Myometrial cell (primary cell): Measurements from ENCODE around the gene SIRT6. TPM values are rescaled to one million over a fixed set of nuclear protein-coding genes. Genes with fewer than 3 reads are reported as not detected.

Experiments
- total RNA-seq: library from RNA; depleted of rRNA; stranded (reverse); fragments of >200 nt; gene quantifications from 2 replicates; pipeline ENCODE4 v1.2.3, GENCODE V29; 2015

The SIRT6 gene
- 25.3 and 38.1 TPM in 2 replicates for total RNA-seq

DNA sequence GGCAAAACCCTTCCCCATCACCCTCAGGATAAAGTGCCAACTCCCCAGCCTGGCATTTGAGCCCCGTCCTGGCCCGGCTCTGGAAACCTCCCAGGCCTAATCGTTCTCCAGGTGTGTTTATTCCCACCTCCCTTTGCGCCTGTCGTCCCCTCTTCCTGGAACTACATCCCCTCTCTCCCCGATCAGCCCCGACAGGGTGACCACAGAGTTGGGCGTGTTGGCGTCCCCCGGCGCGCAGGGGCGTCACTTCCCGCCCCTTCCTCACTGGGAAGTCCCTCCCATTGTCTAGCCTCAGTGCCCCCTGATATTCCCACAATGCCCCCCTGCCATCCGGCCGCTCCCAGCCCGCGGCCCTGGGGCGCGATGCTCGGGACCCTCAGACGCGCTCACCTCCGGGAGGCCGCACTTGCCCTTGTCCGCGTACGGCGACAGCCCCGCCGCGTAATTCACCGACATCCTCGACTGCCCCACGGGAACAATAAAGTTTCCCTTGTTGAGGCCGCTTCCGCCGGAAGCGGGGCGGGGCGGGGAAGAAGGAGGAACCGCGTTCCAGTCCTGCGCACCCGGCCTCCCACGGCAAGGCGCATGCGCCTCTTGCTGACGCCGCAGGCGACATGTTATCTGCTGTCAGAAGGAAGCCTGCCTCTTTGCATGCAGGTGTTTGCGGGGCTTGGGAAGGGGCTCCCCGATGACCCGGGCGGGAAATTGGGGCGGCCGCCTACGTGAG, at the start of gene SIRT6, which contains the start of gene ANKRD24:
SIRT6 (minus strand) TSS at position 480 of the 727 bp plus-strand sequence; CDS start at position 456, 24 bp downstream.
ANKRD24 (plus strand) TSS at position 606 of the 727 bp plus-strand sequence. CDS start 3,737 bp downstream, outside the sequence.

DNA sequence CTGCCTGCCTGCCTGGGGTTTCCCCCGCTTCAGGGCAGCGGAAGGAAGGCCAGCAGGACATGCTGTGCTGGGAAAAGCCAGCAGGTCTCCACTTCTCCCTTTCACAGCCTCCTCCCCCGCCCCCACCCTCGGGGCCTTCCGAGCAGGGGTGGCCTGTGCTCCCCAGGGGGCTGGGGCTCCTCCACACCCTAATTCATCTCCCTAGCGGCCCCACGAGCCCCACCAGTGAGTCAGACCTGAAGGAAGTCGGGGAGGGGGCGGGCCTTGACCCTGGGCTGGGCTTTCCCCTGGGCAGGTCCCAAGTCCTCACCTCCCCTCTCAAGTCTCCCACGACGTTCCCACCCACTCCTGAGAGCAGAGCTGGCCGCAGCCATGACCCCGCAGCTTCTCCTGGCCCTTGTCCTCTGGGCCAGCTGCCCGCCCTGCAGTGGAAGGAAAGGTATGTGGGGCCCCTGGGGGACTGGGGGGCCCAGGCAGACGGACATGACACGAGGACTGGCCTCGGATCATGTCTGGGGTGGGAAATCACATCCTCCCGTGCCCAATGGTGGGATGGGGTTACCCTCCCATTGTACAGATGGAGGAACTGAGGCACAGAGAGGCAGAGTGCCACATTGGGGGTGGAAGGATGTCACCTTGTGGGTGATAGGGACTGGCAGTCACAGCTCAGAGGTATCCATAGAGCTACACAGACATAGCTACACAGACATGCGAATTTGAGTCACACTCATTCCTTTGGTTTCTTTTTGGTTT, 47.0 kb upstream of the SIRT6 start, which contains the start of gene EBI3:
EBI3 (plus strand) TSS at position 345 of the 753 bp plus-strand sequence; CDS start at position 373, 28 bp downstream.

Other genes with a start within 250 kb of the SIRT6 start
- gene NMRK2, start 249.5 kb downstream of the SIRT6 start, total RNA-seq: not detected in 2 replicates
- gene DAPK3, start 211.5 kb downstream of the SIRT6 start, total RNA-seq: 108 and 111 TPM in 2 replicates
- gene EEF2, start 197.1 kb downstream of the SIRT6 start, total RNA-seq: 3,099 and 3,249 TPM in 2 replicates
- gene PIAS4, start 174.8 kb downstream of the SIRT6 start, total RNA-seq: 24.8 and 26.5 TPM in 2 replicates
- gene ZBTB7A, start 115.7 kb downstream of the SIRT6 start, total RNA-seq: 30.6 and 31.0 TPM in 2 replicates
- 181 and 214 TPM in 2 replicates for gene MAP2K2, start 58.4 kb downstream of the SIRT6 start, total RNA-seq
- gene CREB3L3, start 28.9 kb downstream of the SIRT6 start, total RNA-seq: not detected in 2 replicates
- 0.18 and 0.58 TPM in 2 replicates for gene ANKRD24, start 126 bp upstream of the SIRT6 start, total RNA-seq
- 0.35 TPM in 1 of 2 replicates, not detected in the other for gene EBI3, start 47.0 kb upstream of the SIRT6 start, total RNA-seq
- gene YJU2, start 64.5 kb upstream of the SIRT6 start, total RNA-seq: 15.6 and 17.2 TPM in 2 replicates
- gene SHD, start 96.7 kb upstream of the SIRT6 start, total RNA-seq: 0.86 TPM in 1 of 2 replicates, not detected in the other
- not detected in 2 replicates for gene TMIGD2, start 119.8 kb upstream of the SIRT6 start, total RNA-seq
- gene FSD1, start 122.0 kb upstream of the SIRT6 start, total RNA-seq: 5.2 and 14.4 TPM in 2 replicates
- 18.4 and 20.2 TPM in 2 replicates for gene STAP2, start 156.3 kb upstream of the SIRT6 start, total RNA-seq
- gene MPND, start 161.0 kb upstream of the SIRT6 start, total RNA-seq: 2.5 and 3.5 TPM in 2 replicates
- 117 and 129 TPM in 2 replicates for gene SH3GL1, start 218.0 kb upstream of the SIRT6 start, total RNA-seq
- 9.5 and 17.2 TPM in 2 replicates for gene CHAF1A, start 220.1 kb upstream of the SIRT6 start, total RNA-seq